Glutamatergic neuron (in vitro differentiated cells): Measurements from ENCODE around the gene SP140L. TPM values are rescaled to one million over a fixed set of nuclear protein-coding genes. Genes with fewer than 3 reads are reported as not detected.
"Not testable (repeated sequence)": the region's sequence is repeated elsewhere in the genome, so short reads cannot be mapped to it uniquely, and the experiment has no call there.

ENCODE experiments used
- DNase-seq: peaks from one replicate; pipeline ENCODE4 v3.0.0; 2022
- H3K27ac Mint-ChIP-seq: one replicate; pipeline ENCODE4 v1.8.0; 2020; ENCODE audit warnings: mild to moderate bottlenecking, mixed read lengths, inconsistent platforms; ENCODE audit not compliant: unreplicated experiment
- H3K27me3 Mint-ChIP-seq: one replicate; pipeline ENCODE4 v1.8.0; 2020; ENCODE audit warnings: mild to moderate bottlenecking, moderate library complexity, mixed read lengths, inconsistent platforms; ENCODE audit not compliant: unreplicated experiment
- H3K36me3 Mint-ChIP-seq: one replicate; pipeline ENCODE4 v1.8.0; 2020; ENCODE audit warnings: mild to moderate bottlenecking, mixed read lengths, inconsistent platforms; ENCODE audit not compliant: unreplicated experiment
- H3K4me1 Mint-ChIP-seq: one replicate; pipeline ENCODE4 v1.8.0; 2020; ENCODE audit warnings: mild to moderate bottlenecking, low read depth, mixed read lengths, inconsistent platforms; ENCODE audit not compliant: unreplicated experiment
- H3K4me3 Mint-ChIP-seq: one replicate; pipeline ENCODE4 v1.8.0; 2020; ENCODE audit warnings: mild to moderate bottlenecking, mixed read lengths, inconsistent platforms; ENCODE audit not compliant: unreplicated experiment
- H3K9me3 Mint-ChIP-seq: one replicate; pipeline ENCODE4 v1.8.0; 2020; ENCODE audit warnings: mild to moderate bottlenecking, moderate library complexity, mixed read lengths, inconsistent platforms; ENCODE audit not compliant: unreplicated experiment
- total RNA-seq: library from RNA; stranded (reverse); fragmentation: NEBNext Ultra II Directional; extraction: Animal tissue kit (Norgen Biotek cat#: 25700); gene quantifications from one replicate; pipeline ENCODE4 v1.2.1, GENCODE V29; 2021; ENCODE audit not compliant: unreplicated experiment
- TF ChIP-seq, protein P1 (sequence below): fragments of 200-600 bp; sonication (generic); IDR thresholded peaks from one replicate; pipeline ENCODE4 v1.5.0; 2021; ENCODE audit not compliant: partially characterized antibody, unreplicated experiment

SP140L gene
- total RNA-seq, 1 donor from 2014 or later, result 0.34 TPM

DNA sequence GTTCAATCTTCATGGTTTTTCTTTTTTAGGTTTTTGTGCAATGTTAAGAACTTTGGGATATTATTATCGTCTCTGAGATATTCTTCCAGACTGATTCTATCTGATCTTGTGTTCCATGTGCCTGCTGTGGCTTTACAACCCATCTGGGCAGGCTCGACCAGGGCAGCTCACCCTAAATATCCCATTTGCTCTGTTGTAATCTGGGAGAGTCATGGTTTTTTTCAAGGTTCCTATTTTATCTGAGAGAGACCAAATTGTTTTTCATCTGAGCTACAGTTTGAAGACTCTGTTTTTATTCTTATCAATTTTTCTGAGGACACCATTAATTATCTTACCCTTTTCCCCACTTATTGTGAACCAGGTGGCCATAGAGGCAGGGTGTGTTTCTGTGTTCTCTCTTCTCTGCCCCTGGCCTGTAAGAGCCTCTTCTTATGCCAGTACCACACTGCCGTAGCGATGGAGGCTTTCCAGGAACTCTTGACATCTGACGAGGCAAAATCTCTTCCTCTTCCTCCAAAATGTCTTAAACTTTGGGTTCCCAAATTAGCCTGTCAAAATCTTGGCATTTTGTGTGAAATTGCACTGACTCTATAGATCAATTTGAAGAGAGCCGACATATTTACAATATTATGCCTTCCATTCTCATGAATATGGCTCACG, 3.1 kb downstream of the SP140L start:
- Mint-ChIP-seq H3K4me1 (no peaks in the 10 kb centered on the region), H3K27ac (no peak overlapping the region), H3K9me3 (peaks cover 2% of the 10 kb centered on the region), H3K36me3 (no peaks in the 10 kb centered on the region), H3K4me3 (no peak overlapping the region), H3K27me3 (peaks cover 2% of the 10 kb centered on the region)
- TF ChIP-seq, protein P1, sequence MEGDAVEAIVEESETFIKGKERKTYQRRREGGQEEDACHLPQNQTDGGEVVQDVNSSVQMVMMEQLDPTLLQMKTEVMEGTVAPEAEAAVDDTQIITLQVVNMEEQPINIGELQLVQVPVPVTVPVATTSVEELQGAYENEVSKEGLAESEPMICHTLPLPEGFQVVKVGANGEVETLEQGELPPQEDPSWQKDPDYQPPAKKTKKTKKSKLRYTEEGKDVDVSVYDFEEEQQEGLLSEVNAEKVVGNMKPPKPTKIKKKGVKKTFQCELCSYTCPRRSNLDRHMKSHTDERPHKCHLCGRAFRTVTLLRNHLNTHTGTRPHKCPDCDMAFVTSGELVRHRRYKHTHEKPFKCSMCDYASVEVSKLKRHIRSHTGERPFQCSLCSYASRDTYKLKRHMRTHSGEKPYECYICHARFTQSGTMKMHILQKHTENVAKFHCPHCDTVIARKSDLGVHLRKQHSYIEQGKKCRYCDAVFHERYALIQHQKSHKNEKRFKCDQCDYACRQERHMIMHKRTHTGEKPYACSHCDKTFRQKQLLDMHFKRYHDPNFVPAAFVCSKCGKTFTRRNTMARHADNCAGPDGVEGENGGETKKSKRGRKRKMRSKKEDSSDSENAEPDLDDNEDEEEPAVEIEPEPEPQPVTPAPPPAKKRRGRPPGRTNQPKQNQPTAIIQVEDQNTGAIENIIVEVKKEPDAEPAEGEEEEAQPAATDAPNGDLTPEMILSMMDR, result no peak
- no peak for DNase-seq

DNA sequence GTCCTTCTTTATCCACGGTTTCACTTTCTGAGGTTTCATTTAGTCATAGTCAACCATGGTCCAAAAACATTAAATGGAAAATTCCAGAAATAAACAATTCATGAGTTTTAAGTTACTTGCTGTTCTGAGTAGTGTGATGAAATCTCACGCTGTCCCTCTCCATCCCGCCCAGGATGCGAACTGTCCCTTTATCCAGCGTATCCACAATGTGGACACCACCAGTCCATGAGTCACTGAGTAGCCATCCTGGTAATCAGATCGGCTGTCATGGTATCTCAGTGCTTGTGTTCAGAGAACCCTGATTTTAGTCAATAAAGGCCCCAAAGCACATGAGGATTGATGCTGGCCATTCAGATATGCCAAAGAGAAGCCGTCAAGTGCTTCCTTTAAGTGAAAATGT, 3.7 kb downstream of the SP140L start:
- H3K36me3 Mint-ChIP-seq, result no peaks in the 10 kb centered on the region
- no peak overlapping the region for H3K4me3 Mint-ChIP-seq
- no peak for DNase-seq
- peaks cover 6% of the 10 kb centered on the region for H3K9me3 Mint-ChIP-seq
- no peak overlapping the region for H3K27ac Mint-ChIP-seq
- H3K4me1 Mint-ChIP-seq, result no peaks in the 10 kb centered on the region
- H3K27me3 Mint-ChIP-seq, result peaks cover 2% of the 10 kb centered on the region
- TF ChIP-seq, protein P1, result no peak

GRCh38 chr2:230335461-230335863, 8.5 kb downstream of the SP140L start:
- TF ChIP-seq, protein P1, result no peak
- Mint-ChIP-seq H3K9me3 (peaks cover 6% of the 10 kb centered on the region), H3K4me3 (no peak overlapping the region), H3K27me3 (peaks cover 2% of the 10 kb centered on the region), H3K27ac (no peak overlapping the region), H3K4me1 (no peaks in the 10 kb centered on the region), H3K36me3 (no peaks in the 10 kb centered on the region)
- DNase-seq, result no peak

DNA sequence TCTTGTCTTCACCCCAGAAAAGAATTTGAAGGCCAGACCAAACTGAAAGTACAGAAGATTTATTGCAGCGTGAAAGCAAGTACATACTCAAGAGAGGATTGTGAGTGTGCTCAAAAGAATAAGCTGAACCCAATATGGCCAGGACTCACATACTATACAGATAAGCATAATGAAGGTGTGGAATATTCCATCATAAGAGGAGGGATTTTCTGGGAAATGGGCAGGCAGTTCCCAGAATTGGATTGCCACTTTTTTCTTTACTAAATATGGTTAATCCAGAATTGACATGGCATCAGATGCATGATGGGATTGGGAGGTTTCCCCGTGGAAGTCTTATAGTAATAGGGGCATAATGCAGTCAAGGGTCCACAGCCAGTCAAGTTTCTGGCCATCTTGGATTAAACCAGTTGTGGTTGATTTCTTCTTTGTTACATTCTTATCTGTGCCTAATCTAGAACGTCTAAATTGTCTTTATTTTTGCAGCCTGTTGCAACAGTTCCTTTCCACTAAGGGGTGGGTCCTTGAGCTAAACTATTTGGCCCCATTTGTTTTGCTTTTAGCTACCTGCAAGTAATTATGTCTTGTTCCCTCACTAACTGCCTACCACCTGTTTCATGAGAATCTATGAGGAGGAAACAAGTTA, 9.0 kb downstream of the SP140L start:
- DNase-seq, result no peak
- no peaks in the 10 kb centered on the region for H3K4me1 Mint-ChIP-seq
- TF ChIP-seq, protein P1, result no peak
- no peak overlapping the region for H3K27ac Mint-ChIP-seq
- H3K4me3 Mint-ChIP-seq, result no peak overlapping the region
- H3K27me3 Mint-ChIP-seq, result no peaks in the 10 kb centered on the region
- no peaks in the 10 kb centered on the region for H3K36me3 Mint-ChIP-seq
- peaks cover 6% of the 10 kb centered on the region for H3K9me3 Mint-ChIP-seq

DNA sequence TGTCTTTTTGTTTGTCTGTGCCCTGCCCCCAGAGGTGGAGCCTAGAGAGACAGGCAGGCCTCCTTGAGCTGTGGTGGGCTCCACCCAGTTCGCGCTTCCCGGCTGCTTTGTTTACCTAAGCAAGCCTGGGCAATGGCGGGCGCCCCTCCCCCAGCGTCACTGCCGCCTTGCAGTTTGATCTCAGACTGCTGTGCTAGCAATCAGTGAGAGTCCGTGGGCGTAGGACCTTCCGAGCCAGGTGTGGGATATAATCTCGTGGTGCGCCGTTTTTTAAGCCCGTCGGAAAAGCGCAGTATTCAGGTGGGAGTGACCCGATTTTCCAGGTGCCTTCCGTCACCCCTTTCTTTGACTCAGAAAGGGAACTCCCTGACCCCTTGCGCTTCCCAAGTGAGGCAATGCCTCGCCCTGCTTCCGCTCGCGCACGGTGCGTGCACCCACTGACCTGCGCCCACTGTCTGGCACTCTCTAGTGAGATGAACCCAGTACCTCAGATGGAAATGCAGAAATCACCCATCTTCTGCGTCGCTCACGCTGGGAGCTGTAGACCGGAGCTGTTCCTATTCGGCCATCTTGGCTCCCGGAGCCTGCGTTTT, 15.0 kb downstream of the SP140L start:
- DNase-seq, H3K4me3 Mint-ChIP-seq, H3K27ac Mint-ChIP-seq, H3K9me3 Mint-ChIP-seq, H3K36me3 Mint-ChIP-seq, H3K4me1 Mint-ChIP-seq, H3K27me3 Mint-ChIP-seq: not testable (repeated sequence)

DNA sequence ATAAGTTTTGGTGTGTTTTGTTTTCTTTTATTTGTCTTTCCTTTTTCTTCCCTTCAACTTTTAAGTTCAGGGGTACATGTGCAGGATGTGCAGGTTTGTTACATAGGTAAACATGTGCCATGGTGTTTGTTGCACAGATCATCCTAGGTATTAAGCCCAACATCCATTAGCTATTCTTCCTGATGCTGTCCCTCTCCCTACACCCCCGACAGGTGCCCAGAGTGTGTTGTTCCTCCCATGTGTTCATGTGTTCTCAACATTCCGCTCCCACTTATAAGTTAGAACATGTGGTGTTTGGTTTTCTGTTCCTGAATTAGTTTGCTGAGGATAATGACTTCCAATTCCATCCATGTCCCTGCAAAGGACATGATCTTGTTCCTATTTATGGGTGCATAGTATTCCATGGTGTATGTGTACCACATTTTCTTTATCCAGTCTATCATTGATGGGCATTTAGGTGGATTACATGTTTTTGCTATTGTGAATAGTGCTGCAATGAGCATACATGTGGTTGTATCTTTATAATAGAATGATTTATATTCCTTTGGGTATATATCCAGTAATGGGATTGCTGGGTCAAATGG, 16.1 kb downstream of the SP140L start:
- not testable (repeated sequence) for H3K4me3 Mint-ChIP-seq, H3K4me1 Mint-ChIP-seq, H3K27ac Mint-ChIP-seq, H3K27me3 Mint-ChIP-seq, H3K9me3 Mint-ChIP-seq, DNase-seq, H3K36me3 Mint-ChIP-seq
